Mucosa of gallbladder (tissue), 1 donor: ENCODE measurements around the gene VSTM4. TPM values are rescaled to one million over a fixed set of nuclear protein-coding genes. Genes with fewer than 3 reads are reported as not detected.

Experiments
- DNase-seq: peaks from one replicate; pipeline ENCODE4 v3.0.0-alpha.2; 2020; ENCODE audit warnings: low spot score
- total RNA-seq: library from RNA; stranded (reverse); gene quantifications from one replicate; pipeline ENCODE4 v1.2.1, GENCODE V29; 2021
- donor health status: DM: no; HTN: no; CAD: no.

The VSTM4 gene
- total RNA-seq, 1 donor from 2014 or later, result 13.1 TPM

DNA sequence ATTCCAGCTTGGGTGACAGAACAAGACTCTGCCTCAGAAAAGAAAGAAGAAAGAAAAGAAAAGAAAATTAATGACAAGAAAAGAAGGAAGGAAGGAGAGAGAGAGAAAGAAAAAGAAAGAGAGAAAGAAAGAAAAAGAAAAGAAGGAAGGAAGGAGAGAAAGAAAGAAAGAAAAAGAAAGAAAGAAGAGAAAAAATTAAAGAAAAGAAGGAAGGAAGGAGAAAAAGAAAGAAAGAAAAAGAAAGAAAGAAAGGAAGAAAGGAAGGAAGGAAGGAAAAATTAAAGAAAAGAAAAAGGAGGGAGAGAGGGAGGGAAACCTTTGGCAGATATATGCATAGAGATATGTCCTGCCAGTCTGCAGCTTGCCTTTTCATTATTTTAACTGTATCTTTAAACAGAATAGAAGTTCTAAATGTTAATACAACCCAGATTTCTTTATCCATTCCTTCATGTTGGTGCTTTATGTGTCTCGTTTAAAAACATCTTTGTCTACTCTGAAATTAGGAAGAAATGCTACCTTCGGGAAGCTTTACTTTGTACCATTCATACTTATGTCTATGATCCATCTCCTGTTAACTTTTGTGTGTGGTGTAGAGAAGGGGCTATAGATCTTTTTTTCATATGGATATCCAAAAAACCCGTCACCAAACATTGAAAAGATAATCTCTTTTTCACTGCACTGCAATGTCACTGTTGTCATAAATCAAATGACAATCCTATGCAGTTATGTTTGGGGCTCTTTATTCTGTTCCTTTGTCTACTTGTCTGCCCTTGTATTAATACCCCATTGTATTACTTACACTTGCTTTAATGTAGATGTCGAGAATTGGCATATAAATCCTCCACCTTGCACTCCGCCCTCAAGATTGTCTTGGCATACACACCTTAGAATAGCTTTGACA, 70.8 kb downstream of the VSTM4 start:
- DNase-seq, result no peak

DNA sequence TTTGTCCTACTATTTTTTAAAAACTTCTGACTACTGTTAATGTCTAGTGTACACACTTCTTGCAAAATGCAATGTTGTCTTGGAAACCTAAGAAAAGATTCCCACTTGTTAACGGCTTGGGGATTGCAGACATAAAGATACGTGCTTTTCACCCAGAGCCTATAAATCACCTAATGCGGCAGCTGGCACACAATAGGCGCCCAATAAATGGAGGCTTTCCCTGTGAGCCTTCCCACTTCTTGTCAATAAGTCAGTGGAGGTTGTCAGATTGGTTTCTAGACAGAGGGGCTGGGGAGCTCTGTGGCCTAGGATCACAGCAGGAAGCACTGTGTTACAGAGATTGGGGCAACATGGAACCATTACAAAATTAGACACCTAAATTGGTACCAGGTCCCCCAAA, 74.7 kb downstream of the VSTM4 start:
- DNase-seq, result no peak

DNA sequence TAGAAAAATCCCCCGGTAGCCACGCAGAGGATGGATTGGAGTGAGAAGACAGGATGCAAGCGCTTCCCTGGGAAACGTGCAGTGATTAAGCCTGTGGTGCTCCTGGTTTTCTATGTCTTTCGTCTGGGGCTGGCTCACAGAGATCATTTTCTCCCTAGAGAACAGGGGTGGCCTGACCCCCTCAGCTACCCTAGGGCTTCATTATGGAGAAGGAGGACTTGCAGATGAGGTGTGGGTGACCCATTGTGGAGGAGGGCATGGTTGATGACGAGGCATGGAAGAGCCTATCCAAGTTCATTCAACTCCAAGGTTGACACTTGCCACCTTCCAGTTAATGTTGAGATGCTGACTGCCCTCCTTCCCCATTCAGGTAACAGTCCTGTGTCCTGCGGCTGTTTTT, 75.9 kb downstream of the VSTM4 start:
- no peak for DNase-seq

DNA sequence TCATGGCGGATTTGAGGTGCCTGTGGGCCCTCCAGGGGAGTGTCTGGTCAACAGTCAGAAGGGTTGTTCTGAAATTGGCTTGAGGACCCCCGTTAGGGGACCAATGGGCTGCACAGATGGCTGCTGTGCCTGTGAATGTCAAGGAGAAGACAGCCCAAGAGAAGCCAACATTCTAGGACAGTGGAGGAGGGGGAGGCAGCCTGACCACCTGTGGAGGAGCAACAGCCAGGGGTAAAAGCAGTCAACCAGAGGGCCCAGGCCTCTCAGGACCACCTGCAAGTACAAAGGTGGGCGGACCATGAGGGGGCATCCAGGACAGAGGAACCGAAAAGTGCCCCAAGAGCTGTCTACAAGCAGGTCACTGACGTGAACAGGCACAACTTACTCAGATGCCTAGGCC, 76.6 kb downstream of the VSTM4 start:
- no peak for DNase-seq

DNA sequence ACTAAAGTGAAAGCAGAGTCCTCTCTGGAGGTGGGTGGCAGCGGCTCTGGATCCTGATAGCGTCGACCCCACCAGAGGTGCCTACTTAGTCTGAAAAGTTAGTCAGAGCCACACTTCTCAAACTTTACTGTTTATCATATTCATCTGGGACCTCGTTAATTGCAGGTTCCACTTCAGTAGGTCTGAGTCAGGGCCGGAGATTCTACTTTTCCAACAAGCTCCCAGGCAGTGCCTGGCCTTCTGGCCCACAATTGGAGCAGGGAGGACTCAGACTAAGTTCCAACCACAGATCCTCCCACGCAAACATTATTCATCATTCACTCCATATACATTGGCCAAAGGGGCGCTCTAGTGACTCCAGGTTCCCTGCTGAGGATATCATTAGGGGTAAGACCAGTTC, 78.1 kb downstream of the VSTM4 start:
- DNase-seq, result no peak

DNA sequence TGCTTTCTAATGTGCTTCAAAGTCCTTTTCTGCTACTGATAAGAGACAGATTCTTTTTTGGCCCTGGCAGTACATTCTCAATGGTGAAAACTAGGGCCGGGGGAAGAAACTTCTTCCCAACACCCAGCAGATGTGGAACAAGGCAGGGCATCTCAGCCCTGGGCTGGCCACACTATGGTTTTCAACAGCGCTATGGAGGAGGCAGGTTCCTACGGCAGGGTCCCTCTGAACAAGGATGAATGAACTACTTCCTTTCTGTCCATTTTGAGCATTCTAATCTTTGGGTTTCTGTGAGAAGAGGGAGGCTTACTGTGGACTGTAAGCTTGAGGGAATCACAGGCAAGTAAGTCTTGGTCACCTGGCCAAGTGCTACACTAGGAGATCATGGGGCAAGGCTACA, 78.7 kb downstream of the VSTM4 start:
- DNase-seq, result no peak

DNA sequence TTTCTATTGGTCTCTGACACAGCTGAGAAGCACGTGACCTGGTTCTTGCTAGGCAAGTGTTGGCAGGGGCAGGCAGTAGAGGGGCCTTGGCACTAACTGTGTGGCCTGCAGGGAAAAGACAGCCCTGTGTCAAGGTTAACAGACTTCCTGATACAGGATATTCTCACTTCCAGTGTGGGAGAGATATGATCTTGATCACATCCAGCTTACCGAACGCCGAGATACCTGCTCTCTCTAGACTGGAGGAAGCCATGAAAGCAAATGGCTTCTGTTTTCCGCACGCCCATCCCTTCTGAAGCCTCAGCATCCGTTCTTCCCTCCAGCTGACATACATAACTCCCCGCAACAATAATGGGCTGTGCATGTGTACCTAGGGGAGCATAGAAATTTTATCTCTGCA, 79.4 kb downstream of the VSTM4 start:
- no peak for DNase-seq

DNA sequence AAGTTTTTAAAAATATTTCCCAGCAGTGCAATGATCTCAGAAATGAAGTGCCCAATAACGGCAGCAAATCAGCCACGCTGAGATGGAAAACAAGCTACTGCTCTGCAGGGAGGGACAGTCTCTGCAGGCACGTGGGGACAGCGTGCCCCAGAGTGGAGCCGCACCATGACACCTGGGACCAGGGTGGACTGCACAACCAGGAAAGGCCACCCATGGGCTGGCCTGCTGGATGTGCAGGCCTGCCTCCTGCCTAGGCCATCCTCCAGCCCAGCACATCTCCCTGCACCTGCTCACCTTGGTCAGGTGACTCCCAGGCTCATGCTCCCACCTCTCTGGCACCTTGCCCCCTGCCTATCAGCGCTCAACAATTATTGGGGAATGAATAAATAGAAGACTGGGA, 80.4 kb downstream of the VSTM4 start:
- no peak for DNase-seq

DNA sequence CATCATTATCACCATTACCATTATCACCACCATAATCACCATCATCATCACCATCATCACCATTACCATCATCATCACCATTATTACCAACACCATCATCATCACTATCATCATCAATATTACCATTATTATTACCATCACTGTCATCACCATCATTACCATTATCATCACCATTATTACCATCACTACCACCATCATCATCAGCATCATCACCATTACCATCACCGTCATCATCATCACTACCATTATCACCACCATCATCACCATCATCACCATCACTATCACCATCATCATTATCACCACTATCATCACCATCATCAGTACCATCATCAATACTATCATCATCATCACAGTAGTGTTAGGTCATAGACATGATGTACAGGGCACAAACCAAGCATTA, 81.4 kb downstream of the VSTM4 start:
- DNase-seq, result no peak

DNA sequence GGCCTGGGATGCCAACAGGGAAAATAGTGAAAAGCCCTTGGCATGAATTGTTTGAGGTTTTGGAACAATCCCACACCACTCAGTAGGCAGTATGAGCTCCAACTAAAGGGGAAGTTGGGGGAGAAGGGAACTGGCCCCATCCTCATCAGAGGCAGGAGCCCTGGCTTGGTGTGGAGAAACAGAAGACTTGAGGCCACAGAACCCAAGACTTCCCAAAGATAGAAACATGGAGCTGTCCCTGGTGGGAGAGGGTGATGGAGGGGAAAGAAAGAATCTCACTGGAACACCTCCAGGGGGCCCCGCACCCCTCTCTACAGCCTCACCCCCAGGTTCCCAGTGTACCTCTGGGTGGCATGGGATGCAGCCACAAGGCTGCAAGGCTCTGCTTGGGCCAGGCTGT, 85.7 kb downstream of the VSTM4 start:
- no peak for DNase-seq

DNA sequence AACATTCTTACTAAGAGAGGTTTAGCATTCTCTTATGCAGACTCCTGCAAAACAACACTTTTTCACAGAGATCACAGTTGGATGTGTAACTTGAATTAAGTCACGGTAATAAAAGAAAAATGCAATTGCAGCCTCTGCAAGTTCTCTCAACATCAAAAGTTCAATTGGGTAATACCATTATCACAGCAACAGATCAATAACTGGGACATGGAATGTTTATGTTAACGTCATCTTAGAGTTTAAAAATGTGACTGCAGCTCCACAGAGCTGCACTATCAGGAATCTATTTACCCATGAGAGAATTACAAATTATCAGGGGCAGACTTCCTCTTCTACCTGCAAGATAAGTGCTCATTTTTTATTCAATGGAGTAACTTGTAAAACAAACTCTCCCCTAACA, 86.7 kb downstream of the VSTM4 start:
- no peak for DNase-seq

DNA sequence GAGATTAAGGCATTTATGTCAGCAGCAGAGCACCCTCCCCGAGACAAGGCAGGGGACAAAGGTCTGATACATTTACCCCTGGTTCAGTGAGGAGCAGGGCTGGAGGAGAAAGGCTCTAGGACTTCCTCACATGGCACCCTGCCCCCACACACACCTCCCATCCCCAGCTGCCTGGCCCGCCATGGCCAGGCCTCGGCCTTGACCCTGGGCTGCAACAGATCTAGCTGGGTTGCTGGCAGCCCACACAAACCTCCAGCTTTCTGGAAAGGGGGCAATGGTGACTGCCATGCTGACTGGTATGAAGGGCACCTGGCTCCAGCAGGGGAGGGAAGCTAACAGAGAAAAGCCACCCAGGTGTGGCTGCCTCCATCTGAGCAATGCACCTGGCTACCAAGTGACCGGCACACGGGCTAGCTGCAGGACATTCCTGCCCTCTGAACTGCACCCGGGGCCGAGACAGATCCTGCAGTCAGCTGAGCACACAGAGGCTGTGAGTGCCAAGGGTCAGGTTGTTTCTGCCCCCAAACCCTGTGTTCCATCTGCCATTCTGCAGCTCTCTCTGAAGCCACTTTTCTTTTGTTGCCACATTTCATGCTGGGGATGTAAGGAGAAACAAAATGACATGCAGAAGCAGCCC, 89.9 kb downstream of the VSTM4 start:
- DNase-seq, result no peak

DNA sequence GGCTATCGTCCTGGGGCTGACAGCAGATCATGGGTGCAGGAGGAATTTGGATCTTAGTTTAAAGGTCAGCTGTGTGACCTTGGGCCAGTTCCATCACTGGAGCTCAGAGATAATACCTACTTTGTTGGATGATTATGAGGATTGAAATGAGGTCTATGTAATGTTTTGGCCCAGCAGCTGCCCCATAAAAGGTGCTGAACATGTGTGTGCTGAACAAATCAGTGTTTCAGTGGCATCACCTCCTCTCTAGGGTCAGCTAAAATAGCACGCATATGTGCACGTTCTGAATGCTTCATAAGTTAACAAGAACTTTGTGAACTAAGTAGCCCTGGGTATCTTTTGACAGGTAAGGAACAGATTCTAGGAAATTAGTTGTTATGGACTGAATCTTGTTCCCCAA, 90.8 kb downstream of the VSTM4 start:
- DNase-seq, result no peak

DNA sequence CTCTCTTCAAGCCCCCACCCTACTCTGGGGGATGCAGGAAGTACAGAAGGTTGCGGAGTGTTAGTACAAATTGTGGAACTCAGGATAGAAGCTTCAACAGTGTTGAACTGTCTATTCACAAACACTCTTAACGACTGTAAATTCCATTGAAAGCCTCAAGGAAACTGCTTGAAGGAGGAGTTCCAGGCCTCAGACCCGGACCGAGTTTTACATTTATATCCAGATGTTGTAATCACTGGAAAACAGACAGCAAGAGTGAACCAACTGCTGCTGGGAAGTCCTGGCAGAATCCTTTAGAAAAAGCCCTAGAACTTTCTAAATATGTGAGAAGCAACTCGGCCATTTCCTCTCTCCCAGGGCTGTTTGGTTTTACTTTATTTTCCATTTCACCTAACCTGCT, 91.6 kb downstream of the VSTM4 start:
- no peak for DNase-seq

DNA sequence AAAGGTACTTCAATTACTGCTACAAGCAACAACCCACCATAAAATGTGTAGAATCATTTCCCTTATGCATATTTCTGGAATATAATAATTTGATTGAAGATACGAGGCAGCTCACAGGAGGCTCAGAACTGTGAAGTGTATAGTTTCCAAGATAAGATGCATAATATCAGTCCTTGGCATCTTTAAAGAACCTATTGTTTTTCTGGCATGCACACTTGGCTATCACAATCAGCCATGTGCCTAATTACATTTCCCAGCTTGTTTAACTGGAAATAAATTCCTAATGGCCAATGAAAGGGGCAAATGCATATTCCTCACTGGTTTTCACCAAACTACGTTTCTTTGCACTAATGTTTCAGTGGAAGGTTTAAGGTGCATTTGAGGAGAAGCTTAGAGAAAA, 92.3 kb downstream of the VSTM4 start:
- DNase-seq, result no peak

DNA sequence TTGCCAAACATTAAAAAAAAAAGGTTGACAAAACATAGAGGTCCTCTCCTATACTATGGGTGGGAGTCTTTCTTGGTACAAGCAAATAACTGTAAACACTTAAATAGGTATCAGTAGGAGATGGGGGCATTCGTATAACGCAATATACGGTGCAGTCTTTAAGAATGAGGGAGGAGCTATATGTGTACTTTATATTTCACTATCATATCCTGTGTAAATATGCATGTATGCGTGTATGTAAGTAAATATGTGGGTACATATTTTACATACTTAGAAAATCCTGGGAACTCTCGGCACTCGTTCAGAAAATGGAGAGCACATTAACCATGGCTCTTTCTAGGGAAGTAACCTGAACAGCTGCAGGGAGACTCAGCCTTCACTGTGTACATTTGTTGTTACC, 93.6 kb downstream of the VSTM4 start:
- DNase-seq, result no peak

DNA sequence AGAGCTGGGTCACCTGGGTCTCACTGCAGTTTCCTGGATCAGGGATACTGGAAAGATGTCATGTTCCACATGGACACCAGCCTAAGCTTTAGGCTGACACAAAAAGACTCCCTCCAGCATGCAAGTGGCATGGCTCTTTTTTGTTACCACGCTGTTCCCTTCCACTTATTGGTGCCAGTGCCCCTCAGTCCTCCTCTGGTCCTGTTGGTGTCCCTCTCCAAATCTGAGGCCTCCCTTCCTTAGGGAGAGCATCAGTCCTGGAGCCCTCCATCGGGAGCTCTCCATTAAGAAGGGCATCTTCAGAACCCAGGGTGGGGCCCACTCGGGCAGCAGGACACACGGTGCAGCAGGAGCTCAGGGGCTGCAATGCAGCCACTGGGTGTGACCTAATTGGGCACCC, 99.6 kb downstream of the VSTM4 start:
- no peak for DNase-seq

DNA sequence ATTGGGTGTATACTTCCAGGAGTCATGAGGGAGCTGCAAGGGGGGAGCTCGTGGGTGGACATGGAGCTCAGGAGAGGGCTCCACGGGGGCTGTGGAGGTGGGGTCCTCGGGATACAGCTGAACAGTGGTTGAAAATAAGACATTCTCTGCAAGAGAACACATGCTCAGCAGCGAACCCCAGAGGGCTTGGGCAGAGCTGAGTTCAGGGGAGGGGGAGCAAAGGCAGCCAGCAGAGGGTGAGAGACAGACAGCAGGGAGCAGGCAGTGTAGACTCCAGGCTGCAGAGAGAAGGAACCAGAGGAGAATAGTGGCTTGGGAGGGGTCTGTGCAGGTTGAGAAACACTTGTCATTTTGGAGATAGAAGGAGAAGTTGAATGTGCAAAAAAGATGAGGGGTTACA, 102.7 kb downstream of the VSTM4 start:
- DNase-seq, result no peak

DNA sequence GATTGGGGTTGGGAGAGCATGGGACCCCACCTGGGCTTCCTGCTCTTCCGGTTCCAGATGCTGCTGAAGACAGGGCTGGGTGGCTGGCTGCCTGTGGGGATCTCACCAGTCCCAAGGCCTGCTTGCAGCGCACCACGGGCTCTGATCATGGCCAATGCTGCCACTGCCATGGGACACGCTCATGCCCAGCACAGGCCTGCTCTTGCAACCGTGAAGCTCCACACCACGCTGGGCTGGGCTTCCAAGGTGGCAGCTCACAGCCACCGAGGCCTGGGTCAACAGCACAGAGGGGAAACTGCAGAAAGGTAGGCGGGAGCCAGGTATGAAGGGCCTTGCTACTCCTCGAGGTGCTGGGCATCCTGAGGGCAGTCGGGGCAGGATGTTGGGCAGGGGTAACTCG, 103.6 kb downstream of the VSTM4 start:
- DNase-seq, result no peak

DNA sequence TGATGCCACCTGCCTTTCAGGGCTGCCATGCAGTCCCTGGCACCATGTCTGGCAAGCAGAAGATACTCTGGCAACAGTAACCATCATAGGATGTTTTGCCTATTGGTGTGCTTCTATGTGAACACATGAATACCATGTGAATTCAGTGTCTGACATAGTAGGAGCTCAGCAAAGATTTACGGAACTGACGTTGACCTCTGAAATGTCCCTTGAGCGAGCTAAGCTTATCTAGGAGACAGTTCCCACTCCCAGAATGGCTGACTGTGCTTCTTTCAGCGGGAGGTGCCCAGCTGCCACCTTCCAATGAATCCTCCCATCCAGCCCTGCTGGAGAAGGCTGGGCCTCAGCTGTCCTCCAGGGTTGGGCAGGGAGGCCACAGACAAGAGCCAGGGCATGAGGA, 104.5 kb downstream of the VSTM4 start:
- no peak for DNase-seq

DNA sequence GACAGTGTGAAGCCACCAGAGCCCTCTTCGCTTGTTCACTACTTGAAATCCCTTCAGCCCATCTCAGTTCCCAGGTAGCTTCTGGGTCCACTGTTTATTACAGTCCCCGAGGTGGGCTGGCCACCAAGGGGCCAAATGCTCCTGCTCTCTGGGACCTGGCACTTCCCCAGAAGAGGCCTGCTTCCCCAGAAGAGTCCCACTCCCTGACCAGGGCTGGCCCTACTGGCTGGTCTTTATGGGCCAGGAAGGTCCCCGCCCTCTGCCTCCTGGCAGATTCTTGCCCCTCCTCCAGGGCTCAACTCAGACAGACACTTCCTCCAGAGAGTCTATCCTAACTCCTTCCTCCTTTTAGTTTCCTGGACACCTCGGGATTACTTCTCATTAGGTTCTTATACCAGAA, 105.0 kb downstream of the VSTM4 start:
- no peak for DNase-seq

DNA sequence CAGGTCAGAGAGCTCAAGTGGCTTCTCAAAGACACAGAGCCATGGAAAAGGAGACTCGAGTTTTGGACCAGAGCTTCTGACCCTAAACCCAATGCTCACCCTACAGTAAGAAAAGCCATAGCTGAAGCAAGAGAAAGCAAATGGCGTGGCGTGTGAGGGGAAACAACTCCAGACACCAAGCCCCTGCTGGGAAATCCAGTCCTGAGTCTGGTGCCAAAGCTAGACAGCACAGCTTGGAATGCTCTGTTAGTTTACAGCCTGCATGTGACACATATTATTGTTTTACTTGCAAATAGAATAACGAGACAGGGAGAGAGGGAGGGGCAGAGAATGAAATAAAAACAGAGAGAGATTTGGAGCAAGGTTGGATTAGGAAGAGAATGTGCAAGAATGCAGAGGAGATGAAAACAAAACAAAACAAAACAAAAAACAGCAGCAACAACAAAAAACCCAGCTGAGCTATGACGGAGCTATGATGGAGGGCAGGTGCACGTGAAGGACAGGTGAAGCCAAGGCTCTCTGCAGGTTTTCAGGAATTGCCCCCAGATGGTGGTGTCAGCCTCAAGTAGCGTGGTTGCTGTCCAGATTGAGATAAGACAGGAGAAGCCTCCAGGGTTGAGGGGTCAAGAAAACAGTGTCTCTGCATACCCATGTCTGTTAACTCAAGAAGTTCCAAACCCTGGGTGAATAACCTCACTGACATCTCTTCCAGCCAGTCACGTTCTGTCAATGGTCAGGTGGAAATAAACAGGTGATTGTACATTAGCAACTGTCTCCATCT, 105.9 kb downstream of the VSTM4 start:
- DNase-seq, result no peak
